CD4-positive, alpha-beta T cell treated with Interleukin-1 beta for 1 hour (primary cell): Measurements from ENCODE around the gene ZSCAN26.
"Not testable (repeated sequence)": the region's sequence is repeated elsewhere in the genome, so short reads cannot be mapped to it uniquely, and the experiment has no call there.

Experiments used
- DNase-seq, 2 donors: peaks; one replicate each; pipeline ENCODE4 v3.0.0-alpha.2; 2020 to 2022

The ZSCAN26 gene

DNA sequence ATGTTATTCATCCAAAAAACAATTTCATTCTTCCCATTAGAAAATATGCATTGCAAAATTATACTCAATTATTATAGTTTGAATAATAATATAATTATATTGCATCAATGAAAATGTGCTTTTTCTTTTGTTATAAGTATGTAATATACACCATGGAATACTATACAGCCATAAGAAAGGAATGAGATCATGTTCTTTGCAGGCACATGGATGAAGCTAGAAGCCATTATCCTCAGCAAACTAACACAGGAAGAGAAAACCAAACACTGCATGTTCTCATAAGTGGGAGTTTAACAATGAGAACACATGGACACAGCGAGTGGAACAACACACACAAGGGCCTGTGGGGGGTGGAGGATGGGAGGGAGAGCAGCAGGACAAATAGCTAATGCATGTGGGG, 9.9 kb upstream of the ZSCAN26 start:
- DNase-seq = no peak

DNA sequence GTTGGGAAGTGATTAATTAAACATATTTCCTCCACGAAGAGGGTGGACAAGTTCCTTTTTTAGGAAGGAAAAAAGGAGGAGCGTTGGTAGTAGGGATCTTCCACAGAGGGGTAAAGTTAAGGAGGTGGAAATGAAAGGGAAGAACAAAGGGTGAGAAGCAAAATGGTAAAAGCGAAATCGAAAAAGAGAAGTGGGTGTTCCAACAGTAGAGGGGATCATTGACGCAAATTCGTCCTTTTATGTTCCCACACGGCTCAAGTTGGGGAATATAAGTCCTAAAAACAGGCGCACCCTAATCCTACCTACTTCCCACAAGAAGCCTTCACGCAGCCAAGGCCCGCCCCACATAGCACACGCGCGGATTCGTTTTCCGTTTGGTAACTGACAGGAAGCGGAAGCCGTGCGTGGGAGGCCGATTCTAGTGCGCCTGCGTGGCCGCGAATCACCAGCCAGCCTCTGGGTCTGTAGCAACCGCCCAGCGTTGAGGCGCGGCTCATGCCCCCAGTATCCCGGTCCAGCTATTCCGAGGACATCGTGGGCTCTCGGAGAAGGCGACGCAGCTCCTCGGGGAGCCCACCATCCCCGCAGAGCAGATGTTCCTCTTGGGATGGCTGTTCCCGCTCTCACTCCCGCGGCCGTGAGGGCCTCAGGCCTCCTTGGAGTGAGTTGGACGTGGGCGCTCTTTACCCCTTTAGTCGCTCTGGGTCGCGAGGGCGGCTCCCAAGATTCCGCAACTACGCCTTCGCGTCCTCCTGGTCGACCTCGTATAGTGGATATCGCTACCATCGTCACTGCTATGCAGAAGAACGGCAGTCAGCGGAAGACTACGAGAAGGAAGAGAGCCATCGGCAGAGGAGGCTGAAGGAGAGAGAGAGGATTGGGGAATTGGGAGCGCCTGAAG, 7.8 kb upstream of the ZSCAN26 start, which contains the start of gene NKAPL:
TSS of gene NKAPL (plus strand) at position 421 of the 901 bp plus-strand sequence. CDS start at position 496, 75 bp downstream.
- peak; percentile 51 to 81 for DNase-seq

DNA sequence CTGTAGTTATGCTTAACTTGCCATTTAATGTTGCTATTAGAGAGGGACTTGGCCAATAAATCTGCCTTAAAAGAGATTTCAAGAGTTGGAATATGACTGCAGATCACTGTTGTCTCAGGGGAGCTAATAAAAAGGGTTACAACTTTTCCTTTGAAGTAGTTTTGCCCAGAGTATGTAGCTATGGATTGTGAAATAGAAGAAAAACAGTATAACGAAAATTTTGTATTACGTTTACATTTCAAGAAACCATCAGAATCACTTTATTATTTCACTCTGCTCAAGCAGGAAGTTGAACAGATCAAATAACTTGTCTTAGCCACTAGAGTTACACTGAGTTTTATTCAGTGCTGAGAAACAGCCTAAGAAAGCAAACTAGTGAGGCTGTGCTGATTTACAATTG, 3.0 kb upstream of the ZSCAN26 start:
- no peak for DNase-seq

DNA sequence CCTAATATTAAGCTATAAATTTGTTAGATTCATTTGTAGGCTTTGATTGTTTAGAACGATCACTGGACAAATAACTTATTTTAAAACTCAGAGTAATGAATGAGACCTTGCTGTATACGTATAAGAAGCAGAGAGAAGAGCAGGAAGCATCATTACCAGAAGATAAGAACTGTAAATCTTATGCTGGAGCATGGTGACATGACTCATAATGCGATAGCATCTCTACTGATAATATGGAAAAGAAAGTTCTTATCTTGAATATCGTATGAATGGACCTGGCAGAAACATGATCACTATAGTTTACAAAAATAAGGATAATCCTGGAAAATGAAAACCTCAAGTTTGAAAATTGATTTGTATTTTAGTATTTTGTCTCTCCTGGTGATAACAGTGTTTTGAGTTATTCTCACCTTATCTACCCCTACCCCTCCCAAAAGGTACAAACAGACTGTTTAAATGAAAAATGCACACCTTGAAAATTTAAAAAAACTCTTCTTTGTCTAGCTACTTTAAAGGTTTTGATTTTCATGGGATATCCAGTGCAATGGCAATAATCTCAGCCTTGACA, 2.0 kb upstream of the ZSCAN26 start:
- DNase-seq = no peak

DNA sequence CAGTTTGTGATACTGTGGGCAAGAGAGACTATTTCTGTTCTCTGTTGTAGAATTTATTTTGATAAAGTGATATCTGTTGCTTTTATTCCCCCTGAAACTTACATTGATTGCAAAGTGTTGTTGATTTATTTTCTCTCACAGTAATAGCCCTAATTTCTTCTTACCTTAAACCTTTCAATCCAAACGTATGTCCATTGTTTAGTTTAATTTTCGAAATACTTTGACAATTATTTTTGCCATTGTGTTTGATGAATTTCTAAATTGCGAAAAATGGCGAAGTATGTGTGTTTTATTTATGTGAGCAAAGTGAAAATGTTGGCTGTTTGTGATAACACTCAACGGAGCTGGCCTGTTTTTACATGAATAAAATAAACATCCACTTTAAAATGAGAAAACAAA, 381 bp upstream of the ZSCAN26 start:
- no peak for DNase-seq

DNA sequence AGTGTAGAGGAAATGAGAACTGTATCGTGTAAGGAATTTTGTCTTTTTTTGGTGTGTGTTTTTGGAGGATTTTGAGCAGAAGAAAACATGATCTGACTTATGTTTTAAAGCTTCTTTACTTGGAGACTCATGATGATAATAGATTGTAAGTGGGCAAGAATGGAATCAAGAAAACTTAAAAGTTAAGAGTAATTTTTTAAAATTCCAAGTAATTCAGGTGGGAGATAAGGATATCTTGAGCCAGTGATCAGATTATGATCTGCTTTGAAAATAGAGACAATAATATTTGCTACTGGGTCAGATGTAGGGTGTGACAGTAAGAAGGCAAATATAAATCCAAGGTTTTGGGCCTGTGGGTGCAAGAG, 734 bp downstream of the ZSCAN26 start:
- DNase-seq = no peak

DNA sequence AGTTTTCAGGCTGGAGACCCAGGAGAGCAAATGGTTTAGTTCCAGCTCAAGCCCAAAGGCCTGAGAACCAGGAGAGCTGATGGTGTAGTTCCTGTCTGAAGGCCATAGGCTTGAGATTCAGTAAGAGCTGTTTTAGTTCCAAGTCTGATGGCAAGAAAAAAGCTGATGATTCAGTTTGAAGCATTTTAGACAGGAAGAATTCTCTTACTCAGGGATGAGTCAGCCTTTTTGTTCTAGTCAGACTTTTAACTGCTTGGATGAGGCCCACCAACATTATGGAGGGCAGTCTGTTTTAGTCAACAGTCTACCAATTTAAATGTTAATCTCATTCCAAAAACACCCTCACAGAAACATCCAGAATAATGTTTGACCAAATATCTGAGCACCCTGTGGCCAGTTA, 2.5 kb downstream of the ZSCAN26 start:
- DNase-seq = no peak

DNA sequence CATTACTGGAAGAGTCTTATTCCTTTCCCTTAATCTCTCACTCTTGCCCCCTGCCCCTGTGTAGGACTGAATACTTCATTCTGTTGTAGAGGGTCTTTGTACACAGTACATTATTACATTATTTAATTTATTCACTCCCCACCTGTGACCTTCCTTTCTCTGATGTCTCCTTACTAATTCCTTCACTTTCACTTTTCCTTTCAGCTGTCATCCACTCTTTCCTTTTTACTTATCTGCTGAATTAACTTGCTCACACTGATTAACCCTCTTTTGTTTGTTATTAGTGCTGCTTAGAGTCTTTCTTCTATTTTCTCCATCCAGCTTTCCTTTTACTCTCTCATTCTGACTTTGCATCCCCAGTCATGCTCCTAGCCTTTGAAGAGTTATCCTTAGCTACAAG, 7.9 kb downstream of the ZSCAN26 start:
- no peak for DNase-seq

DNA sequence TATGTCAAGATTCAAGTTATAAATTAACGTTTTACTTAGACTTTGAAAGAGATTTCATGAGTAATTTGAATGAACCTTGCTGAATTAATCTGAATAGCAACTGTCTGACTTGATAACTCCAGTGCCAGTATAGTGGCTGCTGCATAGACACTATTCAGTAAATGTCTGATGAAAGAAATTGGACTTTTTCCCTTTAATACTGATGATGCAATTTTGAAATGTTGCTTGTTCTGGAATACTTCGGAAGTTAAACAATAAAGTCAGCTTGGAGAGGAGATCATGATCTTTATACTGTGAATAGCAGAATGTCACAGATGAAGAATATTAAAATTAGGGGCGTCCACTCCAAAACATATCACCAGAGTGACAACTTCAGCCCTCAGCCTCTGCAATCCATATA, 10.8 kb downstream of the ZSCAN26 start:
- DNase-seq = no peak

DNA sequence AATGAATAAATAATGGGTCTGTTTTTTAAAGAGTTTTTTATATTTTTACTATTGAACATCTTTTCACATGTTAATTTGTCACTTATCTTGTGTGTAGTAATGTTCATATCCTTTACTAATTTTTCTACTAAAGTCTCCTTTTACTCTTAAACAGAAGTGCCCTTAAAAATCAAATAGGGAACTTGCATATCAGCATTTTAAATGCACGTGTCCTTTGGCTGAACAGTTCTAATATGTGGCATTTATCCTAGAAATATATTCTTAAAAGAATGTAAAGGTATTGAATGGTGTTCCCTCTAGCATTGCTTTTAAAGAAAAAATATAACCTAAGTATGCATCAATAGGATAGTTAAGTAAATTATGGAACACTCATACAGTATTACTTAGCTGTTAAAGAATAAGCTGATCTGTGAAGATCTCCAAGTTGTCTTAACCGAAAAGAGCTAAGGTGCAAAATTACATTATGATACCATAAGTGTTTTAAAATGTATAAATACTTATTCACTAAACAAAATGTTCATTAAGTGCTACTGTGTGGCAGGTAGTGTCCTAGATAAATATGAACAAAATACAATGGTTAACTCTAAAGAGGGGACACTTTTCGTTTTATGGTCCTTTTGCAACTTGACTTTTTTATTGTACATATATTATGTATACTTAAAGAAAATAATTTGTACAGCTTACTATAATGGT, 13.8 kb downstream of the ZSCAN26 start:
- DNase-seq = no peak

DNA sequence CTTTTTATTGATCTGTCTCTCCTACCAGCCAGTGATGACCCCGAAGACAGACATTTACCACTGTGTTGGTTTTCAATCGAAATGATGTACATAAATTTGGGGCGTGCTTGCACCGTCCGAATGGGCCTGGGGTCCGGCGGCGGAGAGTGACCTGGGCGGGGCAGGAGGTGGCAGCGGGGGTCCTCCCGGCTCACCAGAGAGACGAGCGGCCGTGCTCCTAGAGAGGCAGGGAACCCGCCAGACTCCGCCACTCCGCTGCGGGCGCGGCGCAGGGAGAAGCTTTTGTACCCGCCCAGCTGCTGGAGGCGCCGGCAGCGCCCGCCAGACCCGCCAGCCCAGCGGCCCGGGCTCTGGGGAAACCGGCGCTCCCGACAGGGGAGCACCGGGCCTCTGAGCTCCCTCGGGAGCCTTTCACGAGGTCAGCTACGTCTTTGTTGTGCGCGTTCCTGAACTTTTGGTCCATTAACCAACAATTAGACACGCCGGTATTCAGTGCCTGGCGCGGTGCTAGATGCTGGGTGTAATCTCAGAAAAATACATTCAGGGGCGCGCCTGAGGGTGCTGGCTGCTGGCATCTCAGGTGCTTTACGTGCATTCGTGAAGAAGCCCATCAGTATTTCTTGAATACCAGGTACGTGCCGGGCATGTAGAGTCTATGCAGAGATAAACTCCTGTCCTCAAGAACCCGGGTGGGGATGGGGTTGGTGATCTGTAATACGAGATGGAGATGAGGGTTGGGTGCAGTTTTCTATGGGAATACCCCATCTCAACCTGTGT, 14.5 kb downstream of the ZSCAN26 start, which contains the start of gene PGBD1:
TSS of gene PGBD1 (plus strand) at position 285 of the 777 bp plus-strand sequence. CDS start 2,242 bp downstream, outside the sequence.
- peak; percentile 31 to 44 for DNase-seq

DNA sequence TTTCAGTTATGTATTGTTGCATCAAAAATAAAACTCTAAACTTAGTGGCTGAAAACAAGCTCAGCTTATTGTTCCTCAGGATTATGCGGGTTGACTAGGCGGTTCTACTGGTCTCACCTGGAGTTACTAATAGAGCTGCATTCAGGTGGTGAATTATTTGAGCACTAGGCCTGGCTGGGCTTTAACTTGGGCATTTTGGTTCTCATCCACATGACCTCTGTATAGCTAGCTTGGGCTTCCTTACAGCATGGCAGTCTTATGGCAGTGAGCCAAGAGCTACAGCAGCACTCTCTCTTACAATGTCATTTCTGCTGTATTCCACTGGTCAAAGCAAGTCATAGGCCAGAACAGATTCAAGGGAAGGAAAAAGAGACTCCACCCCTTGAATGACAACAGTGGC, 16.0 kb downstream of the ZSCAN26 start:
- DNase-seq = no peak

DNA sequence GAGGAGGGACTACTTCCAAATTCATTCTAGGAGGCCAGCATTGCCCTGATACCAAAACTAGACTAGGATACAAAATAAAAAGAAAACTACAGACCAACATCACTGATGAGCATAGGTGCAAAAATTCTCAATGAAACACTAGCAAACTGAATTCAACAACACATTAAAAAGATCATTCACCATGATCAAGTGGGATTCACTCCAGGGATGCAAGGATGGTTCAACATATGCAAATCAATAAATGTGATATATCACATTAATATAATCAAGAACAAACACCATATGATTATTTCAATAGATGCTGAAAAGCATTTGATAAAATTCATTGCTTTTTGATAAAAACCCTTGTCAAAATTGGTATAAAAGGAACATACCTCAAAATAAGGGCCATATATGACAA, 24.6 kb downstream of the ZSCAN26 start:
- DNase-seq = no peak

DNA sequence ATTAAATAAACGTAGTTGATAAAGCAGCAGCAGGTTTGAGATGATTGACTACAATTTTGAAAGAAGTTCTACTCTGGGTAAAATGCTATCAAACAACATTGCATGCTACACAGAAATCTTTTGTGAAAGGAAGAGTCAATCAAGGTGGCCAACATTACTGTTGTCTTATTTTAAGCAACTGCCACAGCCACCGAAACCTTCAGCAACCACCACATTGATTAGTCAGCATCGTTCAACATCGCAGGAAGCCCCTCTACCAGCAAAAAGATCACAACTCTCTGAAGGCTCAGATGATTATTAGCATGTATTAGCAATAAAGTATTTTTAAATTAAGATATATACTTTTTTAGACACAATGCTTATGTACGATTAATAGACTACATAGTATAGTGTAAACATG, 28.4 kb downstream of the ZSCAN26 start:
- no peak for DNase-seq

DNA sequence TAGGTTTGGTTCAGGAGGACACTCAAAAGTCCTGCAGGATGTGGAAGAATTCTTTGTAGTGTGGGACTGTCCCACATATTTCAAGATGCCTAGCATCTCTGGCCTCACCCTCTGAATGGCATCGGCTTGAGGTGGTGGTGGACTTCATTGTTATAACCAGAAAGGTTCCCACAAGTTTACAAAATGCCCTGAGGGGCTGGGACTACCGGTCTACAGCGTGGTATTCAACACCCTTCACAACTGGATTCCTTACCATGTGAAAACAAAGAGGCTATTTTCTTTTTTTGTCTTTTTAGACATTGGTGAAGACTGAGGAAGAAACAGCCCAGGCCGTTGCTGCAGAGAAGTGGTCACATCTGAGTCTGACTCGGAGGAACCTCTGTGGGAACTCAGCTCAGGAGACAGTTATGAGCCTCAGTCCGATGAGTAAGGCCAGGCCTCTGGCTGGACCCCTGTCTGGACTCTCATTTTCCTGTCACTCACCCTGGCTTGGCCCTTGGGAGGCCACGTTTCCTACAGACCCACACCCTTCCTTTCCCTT, 29.6 kb downstream of the ZSCAN26 start:
- no peak for DNase-seq

DNA sequence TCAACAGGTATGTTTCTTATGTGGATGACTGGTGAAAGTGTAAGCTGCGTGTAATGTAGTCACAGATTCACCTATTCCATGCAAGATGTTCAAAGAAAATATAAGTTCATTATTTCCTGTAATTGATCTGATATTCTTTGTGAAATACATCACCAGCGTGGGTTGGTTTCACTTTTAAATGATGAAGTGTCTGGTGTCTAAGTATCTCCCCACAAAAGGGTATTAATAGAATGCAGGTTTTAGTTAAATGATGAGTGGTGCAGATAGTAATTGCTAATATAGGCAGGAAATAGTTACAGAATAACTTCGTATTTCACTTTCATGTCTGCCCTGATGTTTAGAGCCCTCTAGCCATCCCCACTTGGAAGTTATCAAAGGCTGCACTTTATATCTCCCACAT, 36.6 kb downstream of the ZSCAN26 start:
- no peak for DNase-seq

DNA sequence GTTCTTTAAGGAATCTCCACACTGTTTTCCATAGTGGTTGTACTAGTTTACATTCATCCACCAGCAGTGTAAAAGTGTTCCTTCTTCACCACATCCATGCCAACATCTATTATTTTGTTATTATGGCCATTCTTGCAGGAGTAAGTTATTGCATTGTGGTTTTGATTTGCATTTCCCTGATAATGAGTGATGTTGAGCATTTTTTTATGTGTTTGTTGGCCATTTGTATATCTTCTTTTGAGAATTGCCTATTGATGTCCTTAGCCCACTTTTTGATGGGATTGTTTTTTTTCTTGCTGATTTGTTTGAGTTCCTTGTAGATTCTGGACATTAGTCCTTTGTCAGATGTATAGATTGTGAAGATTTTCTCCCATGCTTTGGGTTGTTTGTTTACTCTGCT, 39.4 kb downstream of the ZSCAN26 start:
- DNase-seq = not testable (repeated sequence)

DNA sequence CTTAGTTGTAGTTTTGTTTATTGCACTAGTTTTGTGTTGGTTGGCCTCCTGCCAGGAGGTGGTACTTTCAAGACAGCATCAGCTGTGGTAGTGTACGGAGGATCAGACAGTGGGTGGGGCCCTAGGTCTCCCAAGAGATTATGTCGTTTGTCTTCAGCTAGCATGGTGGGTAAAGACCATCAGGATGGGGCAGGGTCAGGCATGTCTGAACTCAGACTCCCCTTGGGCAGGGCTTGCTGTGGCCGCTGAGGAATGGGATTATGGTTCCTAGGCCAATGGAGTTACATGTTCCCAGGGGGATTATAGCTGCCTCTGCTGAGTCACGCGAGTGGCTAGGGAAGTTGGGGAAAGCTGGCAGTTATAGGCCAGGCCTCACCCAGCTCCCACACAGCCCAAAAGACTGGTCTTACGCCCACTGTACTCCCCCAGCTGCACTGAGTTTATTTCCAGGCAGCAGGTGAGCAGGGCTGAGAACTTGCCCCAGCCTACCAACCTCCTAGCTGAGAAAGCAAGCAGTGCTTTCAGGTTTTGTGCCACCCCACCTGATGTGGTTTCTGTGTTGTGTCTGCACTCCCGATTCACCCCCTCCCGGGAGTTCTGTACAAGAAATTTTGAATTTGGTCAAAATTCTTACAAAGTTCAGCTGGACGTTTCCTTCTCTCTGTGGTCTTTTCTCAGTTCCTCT, 44.3 kb downstream of the ZSCAN26 start:
- DNase-seq = no peak

DNA sequence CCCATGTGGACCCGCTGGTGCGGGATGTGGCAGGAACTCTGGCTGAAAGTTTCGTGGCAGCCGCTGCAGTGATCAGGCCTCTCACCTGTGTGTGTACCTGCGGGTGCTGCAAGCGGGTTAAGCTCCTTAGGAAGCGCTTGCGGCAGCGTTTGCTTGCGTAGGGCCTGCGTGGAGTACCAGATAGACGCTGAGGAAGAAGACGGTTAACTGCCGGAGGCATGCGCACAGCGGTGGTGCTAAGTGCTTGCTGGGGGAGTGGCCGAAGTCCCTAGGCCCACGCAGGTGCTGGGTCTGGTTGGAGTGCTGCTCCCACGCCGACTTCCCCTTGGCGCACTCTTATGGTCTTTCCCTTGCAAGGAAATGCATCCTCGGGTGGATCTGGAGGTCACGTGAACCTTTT, 46.0 kb downstream of the ZSCAN26 start:
- DNase-seq = no peak

DNA sequence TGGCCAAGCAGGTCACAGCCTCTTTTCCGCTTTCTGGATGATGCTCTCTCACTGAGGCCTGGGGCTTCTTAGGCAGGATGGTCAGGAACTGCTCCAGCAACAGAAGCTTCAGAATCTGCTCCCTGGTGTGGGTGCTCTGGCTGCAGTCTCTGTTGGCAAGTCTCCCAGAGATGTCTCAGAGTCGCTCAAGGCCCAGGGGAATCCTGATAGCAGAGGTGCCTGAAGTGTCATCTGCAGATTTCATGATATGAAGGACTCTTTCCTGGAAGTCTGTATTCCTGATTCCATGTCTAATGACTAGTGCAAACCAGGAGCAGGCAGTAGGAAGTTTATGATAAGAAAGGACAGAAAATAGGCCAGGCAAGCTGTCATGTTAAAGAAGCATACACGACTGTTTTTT, 48.7 kb downstream of the ZSCAN26 start:
- no peak for DNase-seq

DNA sequence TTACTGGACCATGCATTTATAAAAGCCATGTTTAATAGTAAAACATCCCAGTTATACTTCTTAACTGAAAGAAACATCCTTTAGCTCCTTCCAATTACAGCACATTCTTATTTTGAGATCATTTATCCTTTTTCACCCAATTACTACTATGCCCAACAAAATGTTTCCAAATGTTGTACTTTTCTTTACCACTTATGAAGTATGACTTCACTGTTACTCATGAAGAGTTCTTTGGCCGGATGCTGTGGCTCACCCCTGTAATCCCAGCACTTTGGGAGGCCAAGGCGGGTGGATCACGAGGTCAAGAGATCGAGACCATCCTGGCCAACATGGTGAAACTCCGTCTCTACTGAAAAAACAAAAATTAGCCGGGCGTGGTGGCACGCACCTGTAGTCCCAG, 50.9 kb downstream of the ZSCAN26 start:
- not testable (repeated sequence) for DNase-seq

DNA sequence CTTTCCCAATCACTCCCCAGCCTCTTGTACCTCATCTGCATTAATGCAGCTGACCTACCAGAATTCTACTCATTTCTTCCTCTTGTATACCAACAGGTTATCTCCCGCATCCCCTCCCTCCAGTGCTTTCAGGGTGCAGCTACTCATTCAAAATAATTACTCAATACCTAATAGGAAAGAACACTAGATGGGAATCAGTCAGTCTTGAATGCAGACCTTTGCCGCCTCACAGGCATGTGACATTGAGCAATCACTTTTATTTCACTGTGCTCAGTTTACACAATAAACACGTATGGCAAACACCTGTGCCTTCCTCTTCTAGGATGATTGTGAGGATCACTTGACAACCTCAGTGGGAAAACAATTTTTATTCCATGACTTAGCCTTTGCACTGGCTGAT, 55.7 kb downstream of the ZSCAN26 start:
- DNase-seq = no peak
